Lung (tissue), 12 donors: ENCODE results near the gene ECE1. TPM values are rescaled to one million over a fixed set of nuclear protein-coding genes. Genes with fewer than 3 reads are reported as not detected.
"Not testable (repeated sequence)": the region's sequence is repeated elsewhere in the genome, so short reads cannot be mapped to it uniquely, and the experiment has no call there.

Source experiments
- ATAC-seq: fragments of 200-7000 bp; cut with Tn5 transposase; one replicate; pipeline ENCODE4 v1.9.1; 2020; ENCODE audit warnings: moderate number of reproducible peaks; ENCODE audit not compliant: insufficient read depth, low FRiP score
- DNase-seq, 3 donors: peaks; one replicate each; pipeline ENCODE4 v3.0.0-alpha.2; 2013 to 2017
- H3K27ac ChIP-seq, 2 donors: one replicate each; pipeline ENCODE4 v1.5.1; 2013; ENCODE audit warnings: mild to moderate bottlenecking in 2 of 2, moderate library complexity in 2 of 2, control low read depth in 1 of 2, inconsistent platforms in 1 of 2, low read depth in 1 of 2, low read length in 1 of 2
- H3K27me3 ChIP-seq, 3 donors: one replicate each; pipeline ENCODE4 v1.5.1; 2013; ENCODE audit warnings: low read length in 2 of 3; ENCODE audit not compliant: control insufficient read depth in 3 of 3, insufficient read depth in 3 of 3
- H3K36me3 ChIP-seq, 4 donors: one replicate each; pipeline ENCODE4 v1.5.1; 2013; ENCODE audit warnings: low read length in 4 of 4, mild to moderate bottlenecking in 1 of 4, moderate library complexity in 1 of 4; ENCODE audit not compliant: control insufficient read depth in 4 of 4, insufficient read depth in 4 of 4
- H3K4me1 ChIP-seq, 5 donors: one replicate each; pipeline ENCODE4 v1.5.1; 2013; ENCODE audit warnings: low read length in 5 of 5, mild to moderate bottlenecking in 2 of 5, moderate library complexity in 1 of 5; ENCODE audit not compliant: control insufficient read depth in 5 of 5, insufficient read depth in 5 of 5
- H3K4me3 ChIP-seq: one replicate; pipeline ENCODE4 v1.5.1; 2013; ENCODE audit warnings: mild to moderate bottlenecking, control low read depth, moderate library complexity
- H3K9ac ChIP-seq, 2 donors: one replicate each; pipeline ENCODE4 v1.5.1; 2013; ENCODE audit warnings: low read length in 2 of 2, control low read depth in 1 of 2; ENCODE audit not compliant: insufficient read depth in 1 of 2
- H3K9me3 ChIP-seq, 4 donors: one replicate each; pipeline ENCODE4 v1.5.1; 2013; ENCODE audit warnings: low read length in 3 of 4, mild to moderate bottlenecking in 1 of 4, moderate library complexity in 1 of 4; ENCODE audit not compliant: control insufficient read depth in 4 of 4, insufficient read depth in 3 of 4
- WGBS, 2 donors: extraction: QIAGEN DNeasy Blood & Tissue Kit; methylation state at CpG; one replicate each; pipeline ENCODE4 v1.1.7; 2013; 5-methylcytosine and 5-hydroxymethylcytosine counted together
- polyA plus RNA-seq, 2 donors: library from polyadenylated mRNA; stranded (reverse); fragments of 200-250 nt; gene quantifications; one replicate each; pipeline ENCODE4 v1.2.1, GENCODE V29; 2013
- total RNA-seq, 2 donors: library from RNA; depleted of rRNA in 1 of 2; stranded (reverse); fragments of >200 nt in 1 of 2; gene quantifications; one replicate each; pipeline ENCODE4 v1.2.1, GENCODE V29; 2014 to 2021
- TF ChIP-seq, protein P1 (sequence below): IDR thresholded peaks from 2 replicates; pipeline ENCODE4 v1.5.1; 2012; ENCODE audit warnings: mild to moderate bottlenecking; ENCODE audit errors: control extremely low read depth, extremely low read depth
- donor health status: control.
- donor health status: control.
- donor health status: Bipolar disorder and iron deficiency.
- donor health status: healthy.
- donor health status: DM: yes; HTN: yes; CAD: no.

ECE1 gene
- total and polyA plus RNA-seq, 4 donors, result 55.7 to 129 (median 105) TPM

DNA sequence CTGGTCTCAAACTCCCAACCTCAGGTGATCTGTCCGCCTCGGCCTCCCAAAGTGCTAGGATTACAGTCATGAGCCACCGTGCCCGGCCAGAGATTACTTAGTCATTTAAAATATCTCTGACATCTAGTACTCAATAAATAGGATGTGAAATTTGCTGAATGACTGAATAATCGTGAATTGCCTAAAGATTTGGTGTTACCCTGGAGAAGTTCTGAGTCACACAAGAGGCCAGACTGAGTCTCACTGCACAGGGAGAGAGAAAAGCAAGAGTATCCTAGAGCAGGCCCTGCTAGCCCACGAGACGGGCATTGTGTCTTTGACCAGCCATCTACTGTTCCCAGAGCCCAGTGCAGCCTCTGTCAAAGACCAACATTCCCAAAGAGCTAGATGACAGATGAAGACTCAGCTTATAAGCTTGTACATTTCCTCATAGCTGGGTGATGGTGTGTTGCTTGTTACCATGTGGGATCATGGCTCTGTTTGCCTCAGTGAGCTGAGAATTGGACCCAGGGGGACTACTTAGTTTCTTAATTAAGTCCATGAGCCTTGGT, 108.0 kb downstream of the ECE1 start:
- WGBS, 2 donors, result 82 to 86% methylated on average over 7 of the region's 7 CpGs
- no peaks in the 10 kb centered on the region for H3K9me3 ChIP-seq
- ATAC-seq (no peak), DNase-seq (no peak)
- H3K9ac ChIP-seq, result no peak overlapping the region
- peaks cover 0 to 2% (median 0%) of the 10 kb centered on the region in 5 donors for H3K4me1 ChIP-seq
- H3K27me3 ChIP-seq, result no peaks in the 10 kb centered on the region
- H3K4me3 ChIP-seq, result no peak overlapping the region
- TF ChIP-seq, protein P1, sequence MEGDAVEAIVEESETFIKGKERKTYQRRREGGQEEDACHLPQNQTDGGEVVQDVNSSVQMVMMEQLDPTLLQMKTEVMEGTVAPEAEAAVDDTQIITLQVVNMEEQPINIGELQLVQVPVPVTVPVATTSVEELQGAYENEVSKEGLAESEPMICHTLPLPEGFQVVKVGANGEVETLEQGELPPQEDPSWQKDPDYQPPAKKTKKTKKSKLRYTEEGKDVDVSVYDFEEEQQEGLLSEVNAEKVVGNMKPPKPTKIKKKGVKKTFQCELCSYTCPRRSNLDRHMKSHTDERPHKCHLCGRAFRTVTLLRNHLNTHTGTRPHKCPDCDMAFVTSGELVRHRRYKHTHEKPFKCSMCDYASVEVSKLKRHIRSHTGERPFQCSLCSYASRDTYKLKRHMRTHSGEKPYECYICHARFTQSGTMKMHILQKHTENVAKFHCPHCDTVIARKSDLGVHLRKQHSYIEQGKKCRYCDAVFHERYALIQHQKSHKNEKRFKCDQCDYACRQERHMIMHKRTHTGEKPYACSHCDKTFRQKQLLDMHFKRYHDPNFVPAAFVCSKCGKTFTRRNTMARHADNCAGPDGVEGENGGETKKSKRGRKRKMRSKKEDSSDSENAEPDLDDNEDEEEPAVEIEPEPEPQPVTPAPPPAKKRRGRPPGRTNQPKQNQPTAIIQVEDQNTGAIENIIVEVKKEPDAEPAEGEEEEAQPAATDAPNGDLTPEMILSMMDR, result no peak
- no peaks in the 10 kb centered on the region for H3K36me3 ChIP-seq
- no peak overlapping the region for H3K27ac ChIP-seq

DNA sequence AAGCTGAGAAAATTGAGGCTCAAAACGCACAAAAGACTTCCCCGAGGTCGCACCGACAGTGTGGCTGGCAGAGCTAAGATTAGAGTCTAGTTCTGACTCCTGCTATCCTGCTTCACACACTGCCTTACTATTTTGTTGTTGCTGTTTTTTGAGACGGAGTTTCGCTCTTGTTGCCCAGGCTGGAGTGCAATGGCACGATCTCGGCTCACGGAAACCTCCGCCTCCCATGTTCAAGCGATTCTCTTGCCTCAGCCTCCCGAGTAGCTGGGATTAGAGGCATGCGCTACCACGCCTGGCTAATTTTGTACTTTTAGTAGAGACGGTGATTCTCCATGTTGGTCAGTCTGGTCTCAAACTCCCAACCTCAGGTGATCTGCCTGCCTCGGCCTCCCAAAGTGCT, 112.0 kb downstream of the ECE1 start:
- not testable (repeated sequence) for H3K4me3 ChIP-seq, H3K27ac ChIP-seq, ATAC-seq, H3K9ac ChIP-seq, DNase-seq, H3K27me3 ChIP-seq, H3K9me3 ChIP-seq, H3K36me3 ChIP-seq
- 95 to 99% methylated on average over 16 of the region's 16 CpGs for WGBS, 2 donors
- peaks cover 0 to 13% (median 5%) of the 10 kb centered on the region in 5 donors for H3K4me1 ChIP-seq

DNA sequence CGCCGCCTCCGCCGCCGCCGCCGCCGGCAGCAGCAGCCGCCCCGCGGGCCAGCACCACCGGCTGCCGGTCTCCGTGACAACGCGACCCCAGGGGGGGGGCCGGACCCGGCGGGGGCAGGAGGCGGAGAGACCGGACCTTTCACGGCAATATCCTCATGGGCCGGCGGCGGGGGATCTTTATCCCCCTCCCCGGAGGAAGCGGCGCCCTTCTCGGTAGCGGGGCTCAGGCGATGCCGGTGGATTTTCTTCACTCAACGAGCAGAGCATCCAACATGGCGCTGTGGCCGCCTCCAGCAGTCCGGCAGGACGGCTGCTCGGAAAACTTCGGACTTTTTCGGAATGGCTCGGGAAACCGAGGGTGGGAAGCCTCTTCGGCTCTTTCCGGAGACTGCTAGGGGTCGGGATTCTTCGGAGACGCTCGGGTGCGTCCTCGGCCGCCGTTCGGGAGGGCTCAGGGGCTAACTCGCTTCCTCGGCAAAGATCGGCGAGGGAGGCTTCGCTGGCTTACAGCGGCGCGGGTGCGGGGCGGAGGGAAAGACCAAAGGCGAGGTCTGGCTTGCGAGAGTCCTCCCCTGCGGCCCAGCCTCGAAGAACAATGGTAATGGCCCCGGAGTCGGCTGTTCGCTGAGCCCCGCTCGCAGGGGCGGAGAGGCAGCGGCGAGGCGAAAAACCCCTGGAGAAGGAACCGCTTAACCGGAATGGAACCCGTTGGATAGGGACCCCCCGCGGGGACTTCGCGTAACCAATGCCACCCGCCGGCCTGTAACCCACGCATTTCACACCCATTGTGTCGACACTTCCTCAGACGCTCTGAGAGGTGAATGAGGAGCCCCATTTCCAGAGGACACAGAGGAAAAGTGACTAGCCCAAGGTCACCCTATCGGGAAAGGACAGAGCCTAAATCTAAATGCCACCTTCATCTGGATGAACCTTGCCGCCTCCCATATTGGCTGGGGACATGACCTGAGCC, 113.4 kb downstream of the ECE1 start, which contains the start of gene EIF4G3:
EIF4G3 (minus strand) TSS at position 312 of the 970 bp plus-strand sequence. CDS start 174,155 bp downstream, outside the sequence.
- Histone ChIP-seq H3K9me3 (no peaks in the 10 kb centered on the region), H3K36me3 (no peaks in the 10 kb centered on the region), H3K9ac (peak within 1 kb of the TSS; percentile 72 to 87), H3K27ac (peak within 1 kb of the TSS; percentile 91 to 93), H3K4me1 (peaks cover 0 to 13% (median 5%) of the 10 kb centered on the region in 5 donors), H3K27me3 (no peaks in the 10 kb centered on the region), H3K4me3 (peak within 1 kb of the TSS; percentile 59)
- WGBS, 2 donors, result 2 to 3% methylated on average over 67 to 90 of the region's 90 CpGs
- TF ChIP-seq, protein P1, result no peak
- DNase-seq (peak; percentile 99), ATAC-seq (peak; percentile 99)
